GM21360 (cell line): Measurements from ENCODE around the gene IGFBP3.

ENCODE experiments used
- ATAC-seq: cut with Tn5 transposase; IDR thresholded peaks from one replicate; pipeline ENCODE4 v1.9.1; 2021; ENCODE audit warnings: mild to moderate bottlenecking, moderate library complexity; ENCODE audit not compliant: unreplicated experiment

Gene IGFBP3

DNA sequence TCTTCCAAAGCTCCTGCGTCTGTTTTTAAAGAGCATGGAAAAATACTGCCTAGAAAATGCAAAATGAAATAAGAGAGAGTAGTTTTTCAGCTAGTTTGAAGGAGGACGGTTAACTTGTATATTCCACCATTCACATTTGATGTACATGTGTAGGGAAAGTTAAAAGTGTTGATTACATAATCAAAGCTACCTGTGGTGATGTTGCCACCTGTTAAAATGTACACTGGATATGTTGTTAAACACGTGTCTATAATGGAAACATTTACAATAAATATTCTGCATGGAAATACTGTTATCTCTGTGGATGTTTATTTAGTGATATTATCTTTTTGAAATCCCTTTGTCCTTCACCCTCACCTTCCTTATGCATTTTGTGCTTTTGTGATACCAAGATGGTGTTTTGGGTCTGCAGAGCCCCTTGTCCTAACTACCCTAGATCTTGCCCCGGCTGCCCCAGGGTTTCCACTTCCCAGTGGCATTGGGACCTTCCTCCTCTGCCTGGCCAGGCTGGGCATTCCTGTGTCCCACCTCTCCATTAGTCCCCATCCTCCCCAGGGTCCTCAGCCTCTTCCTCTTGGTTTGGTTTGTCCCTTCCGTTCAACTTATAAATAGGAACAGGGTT, 27.6 kb downstream of the IGFBP3 start:
- ATAC-seq = no peak

GRCh38 chr7:45892407-45893035, 28.6 kb downstream of the IGFBP3 start:
- no peak for ATAC-seq

- no peak for ATAC-seq
These were observed 29.3 kb downstream of the IGFBP3 start for GRCh38 chr7:45891462-45892402.

- ATAC-seq = no peak
These were observed 30.1 kb downstream of the IGFBP3 start for GRCh38 chr7:45890902-45891461.

DNA sequence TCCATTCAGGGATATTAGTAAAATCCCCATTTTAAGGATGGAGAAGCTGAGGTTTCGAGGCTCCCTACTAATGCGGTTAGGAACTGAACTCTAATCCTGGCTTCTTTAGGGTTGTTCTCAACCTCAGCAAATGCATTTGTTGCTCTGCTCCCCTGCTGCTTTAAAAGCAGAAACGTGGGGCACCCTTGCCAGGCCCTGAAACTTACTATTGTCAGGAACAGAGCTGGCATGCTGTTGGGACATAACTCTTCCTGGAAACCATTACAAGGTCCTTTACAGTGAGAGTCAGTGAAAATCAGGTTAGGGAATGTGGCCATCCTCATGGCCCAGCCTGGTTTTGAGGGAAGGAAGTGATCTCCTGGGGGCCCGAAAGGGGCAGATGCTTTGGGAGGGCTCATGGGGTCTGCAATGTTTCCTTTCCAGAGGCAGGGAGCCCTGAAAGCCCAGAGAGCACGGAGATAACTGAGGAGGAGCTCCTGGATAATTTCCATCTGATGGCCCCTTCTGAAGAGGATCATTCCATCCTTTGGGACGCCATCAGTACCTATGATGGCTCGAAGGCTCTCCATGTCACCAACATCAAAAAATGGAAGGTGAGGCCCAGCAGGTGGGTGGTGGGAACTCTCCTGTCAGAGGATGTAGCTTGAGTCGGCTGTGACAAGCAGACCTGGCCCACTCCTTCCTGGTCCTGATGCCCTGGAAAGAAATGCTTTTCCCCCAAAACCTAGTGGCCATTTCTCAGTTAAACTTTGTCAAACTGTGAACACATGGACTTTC, 30.8 kb downstream of the IGFBP3 start:
- ATAC-seq = no peak

DNA sequence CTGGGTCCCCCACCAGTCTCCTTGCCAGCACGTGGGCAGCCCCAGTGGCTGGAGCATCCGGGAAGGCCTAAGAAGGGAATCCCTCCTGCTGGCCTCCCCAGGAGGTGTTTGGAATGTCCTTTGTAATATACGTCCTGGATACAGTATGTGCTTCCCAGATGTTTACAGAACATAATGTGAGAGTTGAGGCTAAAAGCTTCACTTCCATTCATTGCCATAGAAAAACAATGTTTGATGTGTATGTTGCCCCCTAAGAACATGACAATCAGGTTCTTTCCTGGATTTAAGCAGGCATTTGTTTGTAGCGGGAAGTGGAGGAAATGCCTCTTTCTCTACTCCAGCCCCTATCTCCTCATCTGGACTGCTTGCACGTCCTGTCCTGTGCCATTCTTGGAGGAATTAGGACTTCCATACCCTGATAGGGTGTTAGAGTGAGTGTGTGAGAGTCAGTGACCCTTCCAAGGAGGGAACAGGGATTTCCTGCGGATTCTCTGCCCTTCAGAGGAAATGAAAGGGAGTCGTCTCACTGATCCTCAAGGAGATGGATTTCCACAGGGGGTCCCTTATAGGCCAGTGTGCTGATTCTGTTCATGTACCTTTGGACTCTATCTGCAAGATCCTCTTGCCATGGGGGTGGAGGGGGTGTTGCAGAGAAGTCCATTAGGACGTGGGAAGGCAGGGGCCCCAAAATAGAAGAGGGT, 31.6 kb downstream of the IGFBP3 start:
- ATAC-seq = no peak

DNA sequence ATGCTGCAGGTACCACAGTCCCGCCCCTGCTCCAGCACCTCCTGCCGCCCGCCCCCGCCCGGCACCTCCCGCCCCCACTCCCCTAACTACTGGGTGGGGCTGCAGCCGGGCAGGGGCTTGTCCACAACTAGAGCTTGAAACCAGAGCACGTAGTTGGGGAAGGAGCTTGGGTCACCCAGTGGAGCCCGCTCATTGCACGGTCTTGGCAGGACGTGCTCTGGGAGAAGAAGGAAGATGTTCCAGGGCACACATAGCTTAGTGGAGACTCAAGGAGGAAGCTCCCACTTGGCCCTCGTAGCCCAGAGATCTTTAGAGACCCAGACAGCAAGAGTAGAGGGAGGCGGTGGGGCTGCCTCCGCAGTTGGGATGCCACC, 32.1 kb downstream of the IGFBP3 start:
- ATAC-seq = no peak

DNA sequence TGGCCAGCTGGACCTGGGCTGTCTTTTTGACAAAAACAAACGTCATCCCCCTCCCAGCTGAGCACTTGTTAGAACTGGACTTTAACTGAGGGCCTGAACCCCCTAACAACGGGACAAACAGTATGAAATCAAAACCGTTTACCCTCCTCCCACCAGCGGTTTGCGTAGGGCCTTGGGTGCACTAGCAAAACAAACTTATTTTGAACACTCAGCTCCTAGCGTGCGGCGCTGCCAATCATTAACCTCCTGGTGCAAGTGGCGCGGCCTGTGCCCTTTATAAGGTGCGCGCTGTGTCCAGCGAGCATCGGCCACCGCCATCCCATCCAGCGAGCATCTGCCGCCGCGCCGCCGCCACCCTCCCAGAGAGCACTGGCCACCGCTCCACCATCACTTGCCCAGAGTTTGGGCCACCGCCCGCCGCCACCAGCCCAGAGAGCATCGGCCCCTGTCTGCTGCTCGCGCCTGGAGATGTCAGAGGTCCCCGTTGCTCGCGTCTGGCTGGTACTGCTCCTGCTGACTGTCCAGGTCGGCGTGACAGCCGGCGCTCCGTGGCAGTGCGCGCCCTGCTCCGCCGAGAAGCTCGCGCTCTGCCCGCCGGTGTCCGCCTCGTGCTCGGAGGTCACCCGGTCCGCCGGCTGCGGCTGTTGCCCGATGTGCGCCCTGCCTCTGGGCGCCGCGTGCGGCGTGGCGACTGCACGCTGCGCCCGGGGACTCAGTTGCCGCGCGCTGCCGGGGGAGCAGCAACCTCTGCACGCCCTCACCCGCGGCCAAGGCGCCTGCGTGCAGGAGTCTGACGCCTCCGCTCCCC, 32.7 kb downstream of the IGFBP3 start, which contains the start of gene IGFBP1:
IGFBP1 (plus strand) TSS at position 304 of the 808 bp plus-strand sequence; CDS start at position 469, 165 bp downstream.
- no peak for ATAC-seq

GRCh38 chr7:45886931-45887667, 34.0 kb downstream of the IGFBP3 start:
- no peak for ATAC-seq

- no peak for ATAC-seq
These were observed 35.7 kb downstream of the IGFBP3 start for GRCh38 chr7:45885264-45885882.

GRCh38 chr7:45884136-45884535, 36.9 kb downstream of the IGFBP3 start:
- no peak for ATAC-seq

- ATAC-seq = no peak
These were observed 38.6 kb downstream of the IGFBP3 start for GRCh38 chr7:45882465-45882810.

DNA sequence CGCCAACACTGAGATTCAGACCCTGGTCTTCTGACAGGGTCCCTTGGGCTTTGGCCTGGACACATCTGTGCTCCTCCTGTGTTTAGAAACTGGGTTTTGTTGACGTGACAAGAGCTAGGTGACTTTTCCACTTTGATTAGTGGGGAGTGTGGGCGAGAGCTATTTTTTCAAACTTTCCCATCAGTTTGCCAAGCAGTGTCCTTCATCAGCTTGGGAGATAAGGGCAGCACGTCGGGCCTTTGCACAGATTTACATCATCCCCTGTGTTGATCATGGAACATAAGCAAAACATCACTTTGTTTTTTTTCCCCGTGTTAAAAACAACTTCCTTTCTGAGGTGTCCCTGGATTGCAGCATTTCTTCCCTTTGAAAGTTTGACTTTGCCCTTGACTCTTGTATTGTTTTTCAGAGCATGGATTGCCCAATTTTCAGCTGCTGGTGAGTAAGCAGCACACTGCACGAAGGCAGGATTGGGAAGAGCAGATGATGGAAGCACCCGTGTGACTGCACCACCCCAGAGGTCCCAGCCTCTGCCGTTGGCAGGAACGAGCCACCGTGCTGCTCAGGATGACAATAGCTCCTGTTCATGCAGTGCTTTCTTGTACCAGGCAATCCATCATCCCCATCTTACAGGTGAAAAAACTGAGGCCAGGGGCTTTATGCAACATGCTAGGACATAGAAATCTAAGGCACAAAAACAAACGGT, 39.2 kb downstream of the IGFBP3 start:
- ATAC-seq = no peak

DNA sequence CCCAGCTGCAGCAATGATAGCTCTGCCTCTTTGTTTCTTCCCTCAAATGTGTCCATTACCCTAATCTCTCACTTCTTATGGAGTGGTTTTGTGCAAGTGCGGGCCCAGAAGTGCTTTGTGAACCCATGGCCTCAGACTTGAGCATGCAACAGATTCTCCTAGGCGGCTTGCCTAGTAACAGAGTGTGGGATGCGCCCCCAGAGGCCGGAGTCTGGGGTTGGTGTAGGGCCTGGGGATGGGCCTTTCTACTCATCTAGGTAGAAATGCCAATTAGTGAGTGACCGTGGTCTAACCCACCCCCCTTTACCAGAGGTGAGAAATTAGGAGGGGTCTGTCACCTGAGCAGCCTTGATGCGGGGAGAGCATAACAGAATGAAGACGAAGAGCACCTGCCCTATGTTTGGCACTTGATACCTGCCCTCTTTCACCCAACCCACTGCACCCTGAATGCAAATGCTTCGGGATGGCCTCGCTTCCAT, 39.8 kb downstream of the IGFBP3 start:
- no peak for ATAC-seq

DNA sequence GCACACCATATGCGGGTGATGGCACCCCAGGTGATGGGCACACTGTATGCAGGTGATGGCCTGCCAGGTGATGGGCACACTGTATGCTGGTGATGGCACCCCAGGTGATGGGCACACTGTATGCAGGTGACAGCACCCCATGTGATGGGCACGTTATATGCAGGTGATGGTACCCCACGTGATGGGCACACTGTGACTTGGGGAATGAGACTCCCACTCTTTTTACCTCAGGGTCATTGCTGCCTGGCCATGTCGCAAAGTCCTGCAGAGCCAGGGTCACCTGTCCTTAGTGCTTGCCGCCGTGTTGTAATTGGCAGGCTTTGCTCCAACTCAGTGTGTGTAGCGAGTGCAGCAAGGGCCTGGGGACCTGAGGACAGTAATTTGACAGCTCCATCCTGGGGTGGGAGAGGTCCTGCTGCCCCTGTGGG, 40.6 kb downstream of the IGFBP3 start:
- no peak for ATAC-seq

DNA sequence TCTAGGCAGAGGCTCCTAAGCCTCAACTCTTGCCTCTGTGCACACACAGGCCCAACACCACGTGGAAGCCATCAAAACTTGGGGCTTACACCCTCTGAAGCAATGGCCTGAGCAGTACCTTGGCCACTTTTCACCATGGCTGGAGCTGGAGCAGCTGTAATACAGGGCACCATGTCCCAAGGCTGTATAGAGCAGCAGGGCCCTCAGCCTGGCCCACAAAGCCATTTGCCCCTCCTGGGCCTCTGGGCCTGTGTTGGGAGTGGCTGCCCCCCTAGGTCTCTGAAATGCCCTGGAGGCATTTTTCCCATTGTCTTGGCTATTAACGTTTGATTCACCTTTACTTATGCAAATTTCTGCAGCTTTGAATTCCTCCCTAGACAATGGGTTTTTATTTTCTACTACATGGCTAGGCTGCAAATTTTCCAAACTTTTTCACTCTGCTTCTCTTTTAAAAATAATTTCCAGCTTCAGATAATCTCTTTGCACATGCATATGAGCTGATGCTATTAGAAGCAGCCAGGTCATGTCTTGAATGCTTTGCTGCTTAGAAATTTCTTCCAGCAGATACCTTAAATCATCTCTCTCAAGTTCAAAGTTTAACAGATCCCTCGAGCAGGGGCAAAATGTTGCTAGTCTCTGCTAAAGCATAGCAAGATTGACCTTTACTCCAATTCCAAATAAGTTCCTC, 42.5 kb downstream of the IGFBP3 start:
- no peak for ATAC-seq

- ATAC-seq = no peak
These were observed 44.6 kb downstream of the IGFBP3 start for GRCh38 chr7:45876519-45876918.
